ENCODE data around the gene TBC1D14. TPM values are rescaled to one million over a fixed set of nuclear protein-coding genes. Genes with fewer than 3 reads are reported as not detected.

The TBC1D14 gene
- total and polyA plus RNA-seq, 2 of the 8 experiments (the other 6 are each of a cell fraction or from before 2014, with no cell fraction given) = 45.6 to 48.2 TPM

DNA sequence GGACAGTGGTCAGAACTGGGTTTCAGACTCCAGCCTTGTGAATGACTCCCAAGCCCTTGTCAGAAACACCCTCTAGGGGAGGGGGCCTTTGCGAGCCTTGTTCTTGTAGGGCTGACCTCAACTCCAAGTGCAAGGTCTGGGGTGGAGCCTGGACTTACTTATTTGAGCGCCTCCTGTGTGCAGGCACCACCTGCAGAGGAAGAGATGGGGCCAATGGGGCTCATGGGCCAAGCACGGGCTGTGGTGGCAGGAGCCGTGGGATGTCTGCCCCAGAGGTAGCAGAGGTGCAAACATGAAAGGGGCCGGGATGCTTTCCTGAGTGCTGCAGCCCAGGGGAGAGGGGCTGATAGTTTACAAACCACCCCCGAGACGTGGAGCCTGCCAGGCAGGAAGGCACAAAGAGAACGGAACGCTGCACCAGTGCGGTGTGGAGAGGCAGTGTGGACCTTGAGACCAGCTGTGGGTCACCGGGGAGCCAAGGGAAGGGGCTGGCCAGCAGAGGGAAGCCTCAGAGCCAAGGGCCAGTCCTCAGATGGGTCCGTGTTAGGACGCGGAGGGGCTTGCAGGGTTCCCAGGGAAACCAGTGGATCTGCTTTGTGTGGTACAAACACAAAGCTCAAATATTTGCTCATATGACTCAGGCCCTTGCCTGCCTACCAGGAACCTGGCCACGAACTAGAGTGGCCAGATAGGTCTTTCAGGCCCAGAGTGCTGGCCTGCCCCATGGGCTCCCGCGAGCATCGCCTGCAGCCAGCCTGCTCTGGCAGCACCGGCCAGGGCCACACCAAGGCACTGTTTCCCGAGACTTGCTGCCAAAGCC is 124.8 kb downstream of the TBC1D14 start:
- Histone ChIP-seq H3K36me3 (ENCODE audit: control insufficient read depth in 2 of 4, insufficient read depth in 4 of 4, low read length in 3 of 4) (peaks cover 4 to 23% (median 14%) of the 10 kb centered on the region in 4 experiments; a peak in 7 of 8 replicates), H2AK5ac (ENCODE audit: low read depth, low read length) (no peak overlapping the region), H4K20me1 (replicated peaks in 1 of 2; ENCODE audit: control insufficient read depth in 1 of 2, insufficient read depth in 2 of 2, low read length in 2 of 2) (peaks cover 8% of the 10 kb centered on the region in 2 experiments), H3K9ac (replicated peaks in 1 of 4; ENCODE audit: extremely low read depth in 1 of 4, low read depth in 3 of 4, low read length in 3 of 4) (no peak overlapping the region), H3K4ac (replicated peaks; ENCODE audit: insufficient read length, low read depth, low read length) (no peak overlapping the region), H4K5ac (ENCODE audit: insufficient read length, low read depth, low read length) (no peak overlapping the region), H3K27ac (ENCODE audit: low read depth, low read length) (no peak overlapping the region), H2BK12ac (ENCODE audit: low read depth, low read length) (no peak overlapping the region), H3K79me1 (ENCODE audit: low read depth, low read length) (no peaks in the 10 kb centered on the region), H3K79me2 (ENCODE audit: control insufficient read depth in 1 of 2, insufficient read depth in 2 of 2, low read length in 2 of 2) (no peaks in the 10 kb centered on the region), H3K23me2 (ENCODE audit: low read depth, low read length) (no peaks in the 10 kb centered on the region), H3K27me3 (replicated peaks in 1 of 4; ENCODE audit: control insufficient read depth in 3 of 4, extremely low read depth in 1 of 4, insufficient read depth in 3 of 4, low read length in 3 of 4) (no peaks in the 10 kb centered on the region), H3K9me3 (ENCODE audit: insufficient read depth in 2 of 2, low read depth in 1 of 2, low read length in 1 of 2) (no peaks in the 10 kb centered on the region), H3K56ac (replicated peaks; ENCODE audit: insufficient read length, low read depth, low read length) (no peak overlapping the region), H2BK15ac (ENCODE audit: low read length) (no peak overlapping the region), H3K18ac (ENCODE audit: extremely low read depth, low read length) (no peak overlapping the region), H2BK120ac (replicated peaks; ENCODE audit: low read depth, low read length) (no peak overlapping the region), H3K4me1 (replicated peaks in 1 of 4; ENCODE audit: control insufficient read depth in 3 of 4, insufficient read depth in 4 of 4, low read length in 3 of 4) (no peaks in the 10 kb centered on the region), H3K23ac (ENCODE audit: insufficient read length) (no peak overlapping the region), H2BK20ac (ENCODE audit: low read length) (no peak overlapping the region), H4K91ac (replicated peaks; ENCODE audit: insufficient read length, low read length) (no peak overlapping the region), H2AFZ (ENCODE audit: low read length) (no peak overlapping the region), H2BK5ac (ENCODE audit: low read depth, low read length) (no peak overlapping the region), H4K8ac (ENCODE audit: extremely low read depth, insufficient read depth, low read length) (no peak overlapping the region), H3K14ac (ENCODE audit: insufficient read length) (no peak overlapping the region), H3K4me3 (ENCODE audit: extremely low read depth in 1 of 4, insufficient read depth in 2 of 4, low read depth in 3 of 4, low read length in 4 of 4) (no peak overlapping the region), H3K4me2 (ENCODE audit: insufficient read depth in 1 of 2, low read depth in 2 of 2, low read length in 2 of 2) (no peak overlapping the region)
- WGBS, 2 experiments (ENCODE audit: extremely low coverage in 1 of 2, insufficient coverage in 1 of 2, insufficient read length in 1 of 2, insufficient replicate concordance in 2 of 2, low coverage in 1 of 2, low lambda C conversion rate in 2 of 2, missing lambda C conversion rate in 1 of 2) = 84% methylated on average over 19 of the region's 20 CpGs; no CpG with 5 or more reads in 1 of the 2 experiments
- ChIA-PET CTCF (ENCODE audit: partially characterized antibody) (interaction anchor here (1.0 to 1.2 kb wide), 5 partner anchors 8 to 29 kb away, joined by 3 to 5 read pairs (median 4); partner anchors contain the start of gene TADA2B), POLR2A (ENCODE audit: partially characterized antibody) (interaction anchor here (0.6 to 2.6 kb wide), 3 partner anchors 10 to 125 kb away, joined by 3 to 8 read pairs (median 3); no protein-coding TSS in a partner anchor)
- DNase-seq (ENCODE audit: low read depth in 1 of 2, low spot score in 2 of 2) (no peak), FAIRE-seq (no peak)
- TF ChIP-seq ZNF274 (IDR thresholded peaks at IDR 0.05; ENCODE audit: borderline replicate concordance, extremely low read depth, low read length) (no peak), SRF (IDR thresholded peaks at IDR 0.05; ENCODE audit: low read depth, low read length) (no peak), KDM4A (IDR thresholded peaks at IDR 0.05; ENCODE audit: low read depth, low read length, severe bottlenecking) (no peak), CBX8 (IDR thresholded peaks at IDR 0.05; ENCODE audit: borderline replicate concordance, low read depth, low read length) (no peak), HDAC6 (IDR thresholded peaks at IDR 0.05; ENCODE audit: low read depth, low read length) (no peak)
